Vagina (tissue), 2 donors: ENCODE results near the gene STARD3NL.

Source experiments
- POLR2AphosphoS5 ChIP-seq, 2 donors: sonication (generic); formaldehyde crosslinking; IDR thresholded peaks; one replicate each; pipeline ENCODE4 v1.9.0; 2017; ENCODE audit warnings: antibody characterized with exemption in 2 of 2, mild to moderate bottlenecking in 2 of 2, low read depth in 1 of 2; ENCODE audit not compliant: insufficient read depth in 1 of 2
- TF ChIP-seq, protein P1 (sequence below), 3 experiments: fragments of 450-650 bp in 2 of 3; fragments of 200-600 bp in 1 of 3; sonication (generic) in 1 of 3; IDR thresholded peaks; one replicate each; pipeline ENCODE4 v1.5.1; 2017 to 2019; ENCODE audit warnings: antibody characterized with exemption in 3 of 3, mild to moderate bottlenecking in 2 of 3, moderate library complexity in 2 of 3

DNA sequence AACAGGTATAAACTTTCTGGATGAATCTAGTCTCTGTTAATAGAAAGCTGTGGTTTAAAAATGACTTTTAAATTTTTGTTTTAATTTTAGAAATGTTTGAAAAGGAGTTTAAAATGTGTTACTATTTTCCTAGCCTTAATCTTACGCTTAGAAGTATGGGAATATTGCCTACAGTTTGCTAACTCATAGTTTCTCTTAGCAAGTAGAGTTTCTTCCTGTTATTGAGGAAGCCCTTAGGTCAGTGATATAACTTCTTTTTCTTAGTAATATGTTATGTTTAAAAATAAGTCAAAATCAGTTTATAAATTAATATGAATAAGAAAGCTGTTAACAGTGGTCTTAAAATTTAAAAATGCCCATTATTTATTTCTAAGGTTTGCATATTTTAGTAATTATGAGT is 3.1 kb downstream of the STARD3NL start:
- TF ChIP-seq, protein P1, sequence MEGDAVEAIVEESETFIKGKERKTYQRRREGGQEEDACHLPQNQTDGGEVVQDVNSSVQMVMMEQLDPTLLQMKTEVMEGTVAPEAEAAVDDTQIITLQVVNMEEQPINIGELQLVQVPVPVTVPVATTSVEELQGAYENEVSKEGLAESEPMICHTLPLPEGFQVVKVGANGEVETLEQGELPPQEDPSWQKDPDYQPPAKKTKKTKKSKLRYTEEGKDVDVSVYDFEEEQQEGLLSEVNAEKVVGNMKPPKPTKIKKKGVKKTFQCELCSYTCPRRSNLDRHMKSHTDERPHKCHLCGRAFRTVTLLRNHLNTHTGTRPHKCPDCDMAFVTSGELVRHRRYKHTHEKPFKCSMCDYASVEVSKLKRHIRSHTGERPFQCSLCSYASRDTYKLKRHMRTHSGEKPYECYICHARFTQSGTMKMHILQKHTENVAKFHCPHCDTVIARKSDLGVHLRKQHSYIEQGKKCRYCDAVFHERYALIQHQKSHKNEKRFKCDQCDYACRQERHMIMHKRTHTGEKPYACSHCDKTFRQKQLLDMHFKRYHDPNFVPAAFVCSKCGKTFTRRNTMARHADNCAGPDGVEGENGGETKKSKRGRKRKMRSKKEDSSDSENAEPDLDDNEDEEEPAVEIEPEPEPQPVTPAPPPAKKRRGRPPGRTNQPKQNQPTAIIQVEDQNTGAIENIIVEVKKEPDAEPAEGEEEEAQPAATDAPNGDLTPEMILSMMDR (IDR thresholded peaks at IDR 0.05): no peak
- no peak for TF ChIP-seq POLR2AphosphoS5 (IDR thresholded peaks at IDR 0.05; ENCODE audit: insufficient read depth in 1 of 2, low read depth in 1 of 2)
